MM.1S (cell line): ENCODE data around the gene SAA4.

Experiments
- DNase-seq: peaks from one replicate; pipeline ENCODE4 v3.0.0-alpha.2; 2015
- H2AFZ ChIP-seq: fragments of 300-600 bp; sonication (generic); 2 replicates; pipeline ENCODE4 v1.6.0; 2016; ENCODE audit warnings: antibody characterized with exemption, low read length
- H3F3A ChIP-seq: fragments of 300-600 bp; sonication (generic); 2 replicates; pipeline ENCODE4 v1.6.1; 2016; ENCODE audit warnings: mild to moderate bottlenecking, antibody characterized with exemption, low read length, moderate library complexity, mixed read lengths; ENCODE audit not compliant: insufficient read depth
- H3K27ac ChIP-seq: fragments of 300-600 bp; sonication (generic); 2 replicates; pipeline ENCODE4 v1.5.1; 2016; ENCODE audit warnings: mild to moderate bottlenecking, low read length
- H3K27me3 ChIP-seq: fragments of 300-600 bp; sonication (generic); replicated peaks from 2 replicates; pipeline ENCODE4 v1.6.0; 2016; ENCODE audit warnings: low read length; ENCODE audit not compliant: insufficient read depth
- H3K36me3 ChIP-seq: fragments of 300-600 bp; sonication (generic); replicated peaks from 2 replicates; pipeline ENCODE4 v1.6.1; 2016; ENCODE audit warnings: mild to moderate bottlenecking, low read length, mixed read lengths; ENCODE audit not compliant: insufficient read depth
- H3K4me1 ChIP-seq: fragments of 300-600 bp; sonication (generic); 2 replicates; pipeline ENCODE4 v1.6.1; 2016; ENCODE audit warnings: low read length, mixed read lengths
- H3K4me2 ChIP-seq: fragments of 300-600 bp; sonication (generic); 2 replicates; pipeline ENCODE4 v1.6.0; 2016; ENCODE audit warnings: low read depth, low read length
- H3K4me3 ChIP-seq: fragments of 300-600 bp; sonication (generic); 2 replicates; pipeline ENCODE4 v1.5.1; 2016; ENCODE audit warnings: low read length, mixed read lengths
- H3K79me2 ChIP-seq: fragments of 300-600 bp; sonication (generic); 2 replicates; pipeline ENCODE4 v1.6.1; 2016; ENCODE audit warnings: mixed run types, low read length, mixed read lengths
- H3K9ac ChIP-seq: fragments of 300-600 bp; sonication (generic); 2 replicates; pipeline ENCODE4 v1.6.1; 2016; ENCODE audit warnings: low read length, mixed read lengths
- H3K9me2 ChIP-seq: fragments of 300-600 bp; sonication (generic); replicated peaks from 2 replicates; pipeline ENCODE4 v1.6.1; 2016; ENCODE audit warnings: mild to moderate bottlenecking, low read length, mixed read lengths; ENCODE audit not compliant: insufficient read depth
- H3K9me3 ChIP-seq: fragments of 300-600 bp; sonication (generic); replicated peaks from 2 replicates; pipeline ENCODE4 v1.6.1; 2016; ENCODE audit warnings: mild to moderate bottlenecking, low read length, mixed read lengths; ENCODE audit not compliant: insufficient read depth
- H4K20me1 ChIP-seq: fragments of 300-600 bp; sonication (generic); 2 replicates; pipeline ENCODE4 v1.6.1; 2016; ENCODE audit warnings: mild to moderate bottlenecking, low read length, moderate library complexity, mixed read lengths; ENCODE audit not compliant: insufficient read depth
- EZH2 ChIP-seq: fragments of 300-600 bp; sonication (generic); optimal IDR thresholded peaks from 2 replicates; pipeline ENCODE3; 2017; ENCODE audit warnings: low read depth, mild to moderate bottlenecking, antibody characterized with exemption, low read length, mixed read lengths
- EZH2phosphoT487 ChIP-seq: fragments of 300-600 bp; sonication (generic); IDR thresholded peaks from 2 replicates; pipeline ENCODE4 v1.6.1; 2018; ENCODE audit warnings: antibody characterized with exemption, low read length
- TF ChIP-seq, protein P1 (sequence below): fragments of 300-600 bp; sonication (generic); IDR thresholded peaks from 2 replicates; pipeline ENCODE4 v1.5.1; 2016; ENCODE audit warnings: antibody characterized with exemption, low read length, mixed read lengths

SAA4 gene

DNA sequence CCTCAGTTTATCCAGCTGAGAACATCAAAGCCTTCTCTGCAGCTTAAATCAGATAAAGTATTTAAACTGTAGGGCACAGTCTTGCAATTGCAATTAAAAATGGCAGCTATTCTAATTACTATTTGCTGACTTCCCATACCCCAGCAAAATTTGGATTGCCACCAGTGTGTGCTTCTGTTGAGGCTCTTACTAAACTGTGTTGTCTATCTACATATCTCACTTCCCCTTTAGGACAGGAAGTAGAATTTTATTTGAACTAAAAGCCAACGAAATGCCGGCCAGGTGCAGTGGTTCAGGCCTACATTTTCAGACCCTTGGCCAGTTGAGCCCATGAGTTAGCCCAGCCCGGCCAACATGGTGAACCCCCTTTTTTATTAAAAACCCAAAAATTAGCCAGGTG, 7.1 kb downstream of the SAA4 start:
- Histone ChIP-seq H3K4me2 (peak overlapping the region; percentile 35), H4K20me1 (no peaks in the 10 kb centered on the region), H3K9me2 (no peaks in the 10 kb centered on the region), H3K27me3 (no peaks in the 10 kb centered on the region), H3K4me1 (peaks cover 17% of the 10 kb centered on the region), H3K36me3 (no peaks in the 10 kb centered on the region), H3F3A (peaks cover 8% of the 10 kb centered on the region; the same call in 1 of the 2 replicates), H3K9me3 (no peaks in the 10 kb centered on the region), H3K27ac (peak overlapping the region; percentile 78), H3K4me3 (no peak overlapping the region), H3K79me2 (no peaks in the 10 kb centered on the region), H2AFZ (peak overlapping the region; percentile 47), H3K9ac (no peak overlapping the region)
- TF ChIP-seq, protein P1, sequence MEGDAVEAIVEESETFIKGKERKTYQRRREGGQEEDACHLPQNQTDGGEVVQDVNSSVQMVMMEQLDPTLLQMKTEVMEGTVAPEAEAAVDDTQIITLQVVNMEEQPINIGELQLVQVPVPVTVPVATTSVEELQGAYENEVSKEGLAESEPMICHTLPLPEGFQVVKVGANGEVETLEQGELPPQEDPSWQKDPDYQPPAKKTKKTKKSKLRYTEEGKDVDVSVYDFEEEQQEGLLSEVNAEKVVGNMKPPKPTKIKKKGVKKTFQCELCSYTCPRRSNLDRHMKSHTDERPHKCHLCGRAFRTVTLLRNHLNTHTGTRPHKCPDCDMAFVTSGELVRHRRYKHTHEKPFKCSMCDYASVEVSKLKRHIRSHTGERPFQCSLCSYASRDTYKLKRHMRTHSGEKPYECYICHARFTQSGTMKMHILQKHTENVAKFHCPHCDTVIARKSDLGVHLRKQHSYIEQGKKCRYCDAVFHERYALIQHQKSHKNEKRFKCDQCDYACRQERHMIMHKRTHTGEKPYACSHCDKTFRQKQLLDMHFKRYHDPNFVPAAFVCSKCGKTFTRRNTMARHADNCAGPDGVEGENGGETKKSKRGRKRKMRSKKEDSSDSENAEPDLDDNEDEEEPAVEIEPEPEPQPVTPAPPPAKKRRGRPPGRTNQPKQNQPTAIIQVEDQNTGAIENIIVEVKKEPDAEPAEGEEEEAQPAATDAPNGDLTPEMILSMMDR, result no peak
- TF ChIP-seq EZH2phosphoT487, result no peak
- no peak for TF ChIP-seq EZH2
- DNase-seq, result peak; percentile 69

- Histone ChIP-seq H4K20me1 (no peaks in the 10 kb centered on the region), H3K27ac (no peak overlapping the region), H3K9me3 (no peaks in the 10 kb centered on the region), H3K79me2 (no peaks in the 10 kb centered on the region), H3K4me1 (peaks cover 17% of the 10 kb centered on the region), H3K9ac (no peak overlapping the region), H3K36me3 (no peaks in the 10 kb centered on the region), H3K4me3 (no peak overlapping the region), H3K27me3 (no peaks in the 10 kb centered on the region), H2AFZ (no peak overlapping the region), H3F3A (peaks cover 8% of the 10 kb centered on the region; the same call in 1 of the 2 replicates), H3K4me2 (no peak overlapping the region), H3K9me2 (no peaks in the 10 kb centered on the region)
- TF ChIP-seq EZH2phosphoT487, result no peak
- TF ChIP-seq, protein P1, result no peak
- TF ChIP-seq EZH2, result no peak
- DNase-seq, result peak; percentile 7
Observed at GRCh38 chr11:18225913-18226312, 10.7 kb downstream of the SAA4 start.

GRCh38 chr11:18223591-18224387, 12.8 kb downstream of the SAA4 start:
- Histone ChIP-seq H3K9me2 (no peaks in the 10 kb centered on the region), H3K9me3 (no peaks in the 10 kb centered on the region), H4K20me1 (no peaks in the 10 kb centered on the region), H3K4me1 (peaks cover 10% of the 10 kb centered on the region), H3K27ac (no peak overlapping the region), H3K79me2 (no peaks in the 10 kb centered on the region), H2AFZ (no peak overlapping the region), H3F3A (no peaks in the 10 kb centered on the region), H3K36me3 (no peaks in the 10 kb centered on the region), H3K27me3 (no peaks in the 10 kb centered on the region), H3K4me3 (no peak overlapping the region), H3K4me2 (no peak overlapping the region), H3K9ac (no peak overlapping the region)
- no peak for DNase-seq
- no peak for TF ChIP-seq EZH2
- TF ChIP-seq, protein P1, result no peak
